HepG2 (cell line): ENCODE results near the gene TADA3. TPM values are rescaled to one million over a fixed set of nuclear protein-coding genes. Genes with fewer than 3 reads are reported as not detected.

ENCODE experiments used
- CEBPB ChIP-seq: IDR thresholded peaks from 2 replicates; pipeline ENCODE4 v1.6.1; 2011; ENCODE audit warnings: low read depth, low read length, improper control_type of control experiment, borderline replicate concordance
- HES4 ChIP-seq: sonication (generic); formaldehyde crosslinking; IDR thresholded peaks from 2 replicates; pipeline ENCODE4 v1.9.0; 2021; ENCODE audit warnings: mild to moderate bottlenecking, missing genetic modification reagents, borderline replicate concordance
- KLF9 ChIP-seq: IDR thresholded peaks from 2 replicates; pipeline ENCODE4 v1.6.1; 2016; ENCODE audit warnings: low read depth
- MXI1 ChIP-seq: IDR thresholded peaks from 3 replicates; pipeline ENCODE4 v1.6.1; 2012; ENCODE audit warnings: low read depth, low read length, inconsistent platforms, borderline replicate concordance
- NCOR1 ChIP-seq: fragments of 200-600 bp; sonication (generic); IDR thresholded peaks from 2 replicates; pipeline ENCODE4 v1.7.0; 2017; ENCODE audit warnings: antibody characterized with exemption, low read length, borderline replicate concordance
- NR2C2 ChIP-seq: sonication (generic); formaldehyde crosslinking; IDR thresholded peaks from 2 replicates; pipeline ENCODE4 v1.4.0; 2020; ENCODE audit warnings: missing genetic modification reagents, mild to moderate bottlenecking, moderate library complexity, borderline replicate concordance
- NR2F1 ChIP-seq, 2 experiments: fragments of 450-650 bp in 1 of 2; formaldehyde crosslinking in 1 of 2; IDR thresholded peaks; 2 replicates each; pipeline versions ENCODE4 v1.5.0 to v1.6.1; 2016 to 2020; ENCODE audit warnings: mild to moderate bottlenecking in 1 of 2, missing compliant biosample characterization in 1 of 2, missing genetic modification reagents in 1 of 2, moderate library complexity in 1 of 2
- PBX3 ChIP-seq: sonication (generic); formaldehyde crosslinking; IDR thresholded peaks from 2 replicates; pipeline ENCODE4 v1.8.1; 2023; ENCODE audit warnings: missing genetic modification reagents, inconsistent platforms, borderline replicate concordance
- TAF1 ChIP-seq: sonication (generic); formaldehyde crosslinking; IDR thresholded peaks from 2 replicates; pipeline ENCODE4 v1.4.0; 2020; ENCODE audit warnings: missing genetic modification reagents
- TMF1 ChIP-seq: sonication (generic); formaldehyde crosslinking; IDR thresholded peaks from 2 replicates; pipeline ENCODE4 v1.8.1; 2022; ENCODE audit warnings: low read depth, missing genetic modification reagents
- ZBTB14 ChIP-seq: sonication (generic); formaldehyde crosslinking; IDR thresholded peaks from 2 replicates; pipeline ENCODE4 v1.4.0; 2020; ENCODE audit warnings: missing genetic modification reagents
- ZHX2 ChIP-seq, 2 experiments: sonication (generic) in 1 of 2; formaldehyde crosslinking in 1 of 2; IDR thresholded peaks; 2 replicates each; pipeline versions ENCODE4 v1.6.1 to v1.9.0; 2014 to 2022; ENCODE audit warnings: antibody characterized with exemption in 1 of 2, borderline replicate concordance in 1 of 2, inconsistent platforms in 1 of 2, low read depth in 1 of 2, missing genetic modification reagents in 1 of 2
- ZMAT3 ChIP-seq: sonication (generic); formaldehyde crosslinking; conservative IDR thresholded peaks from 2 replicates; pipeline ENCODE4 v1.7.0; 2021; ENCODE audit warnings: missing genetic modification reagents
- ZNF224 ChIP-seq: sonication (generic); formaldehyde crosslinking; IDR thresholded peaks from 2 replicates; pipeline ENCODE4 v1.5.0; 2020; ENCODE audit warnings: mild to moderate bottlenecking, missing genetic modification reagents
- ZNF3 ChIP-seq: IDR thresholded peaks from 2 replicates; pipeline ENCODE4 v1.7.0; 2017; ENCODE audit warnings: inconsistent platforms
- ZNF333 ChIP-seq: sonication (generic); formaldehyde crosslinking; IDR thresholded peaks from 2 replicates; pipeline ENCODE4 v1.4.0; 2020; ENCODE audit warnings: mild to moderate bottlenecking, missing genetic modification reagents, borderline replicate concordance
- ZNF337 ChIP-seq: sonication (generic); formaldehyde crosslinking; IDR thresholded peaks from 2 replicates; pipeline ENCODE4 v1.5.1; 2020; ENCODE audit warnings: missing genetic modification reagents, low read depth, mild to moderate bottlenecking, borderline replicate concordance
- ZNF501 ChIP-seq: sonication (generic); formaldehyde crosslinking; IDR thresholded peaks from 2 replicates; pipeline ENCODE4 v1.5.1; 2020; ENCODE audit warnings: mild to moderate bottlenecking, moderate library complexity, missing genetic modification reagents
- ZNF607 ChIP-seq: sonication (generic); formaldehyde crosslinking; IDR thresholded peaks from 2 replicates; pipeline ENCODE4 v1.5.1; 2020; ENCODE audit warnings: missing genetic modification reagents, mild to moderate bottlenecking, borderline replicate concordance
- polyA plus RNA-seq, 8 experiments: library from polyadenylated mRNA; depleted of rRNA in 3 of 8; stranded (reverse) in 7 of 8; unstranded in 1 of 8; fragments of >200 nt; fragmentation: Illumina TruSeq in 4 of 8; extraction: Trizol in 4 of 8; gene quantifications; 2 replicates each; pipeline versions ENCODE4 v1.2.1 to v1.2.3, GENCODE V29; 2011 to 2016; ENCODE audit warnings: low read depth in 4 of 8, missing spikeins in 1 of 8, mixed read lengths in 1 of 8; ENCODE audit not compliant: insufficient read depth in 1 of 8
- total RNA-seq, 5 experiments: library from RNA; depleted of rRNA; stranded (reverse); fragments of >200 nt; fragmentation: Illumina TruSeq; extraction: Trizol; gene quantifications; 2 replicates each; pipeline ENCODE4 v1.2.3, GENCODE V29; 2016; ENCODE audit warnings: low read depth in 1 of 5

Gene TADA3
- total and polyA plus RNA-seq, 2 of the 13 experiments (the other 11 are each of a cell fraction or from before 2014, with no cell fraction given), result 32.1 to 37.1 TPM

GRCh38 chr3:9792405-9793160, at the start of gene TADA3, which contains the start of gene ARPC4 (continued):
- TF ChIP-seq ZHX2 (IDR thresholded peaks at IDR 0.05; ENCODE audit: low read depth) (no peak), ZHX2 (CRISPR knock-in tag; IDR thresholded peaks at IDR 0.05; ENCODE audit: borderline replicate concordance) (no peak), ZNF333 (no peak), ZMAT3 (CRISPR knock-in tag) (0 out of 2 replicates have a peak, but pooled peaks have one; percentile 26), KLF9 (no peak; the same call in 1 of the 2 replicates), ZNF337 (CRISPR knock-in tag) (no peak), ZNF501 (CRISPR knock-in tag) (no peak; the same call in 1 of the 2 replicates), TAF1 (CRISPR knock-in tag) (peak; percentile 63; the same call in 1 of the 2 replicates), MXI1 (no peak; the same call in 2 of the 3 replicates), ZNF607 (CRISPR knock-in tag) (no peak; the same call in 1 of the 2 replicates), HES4 (CRISPR knock-in tag) (no peak), TMF1 (no peak), NCOR1 (no peak), NR2F1 (CRISPR knock-in tag; IDR thresholded peaks at IDR 0.05) (no peak), CEBPB (no peak), ZBTB14 (CRISPR knock-in tag) (no peak), ZNF3 (CRISPR knock-in tag) (no peak), PBX3 (CRISPR knock-in tag) (no peak), ZNF224 (CRISPR knock-in tag) (0 out of 2 replicates have a peak, but pooled peaks have one; percentile 36), NR2C2 (CRISPR knock-in tag) (peak; percentile 53; the same call in 1 of the 2 replicates)
